GM19467 (cell line): ENCODE measurements around the gene RYR3.

Source experiments
- ATAC-seq: cut with Tn5 transposase; IDR thresholded peaks from one replicate; pipeline ENCODE4 v1.9.1; 2021; ENCODE audit warnings: mild to moderate bottlenecking, moderate library complexity; ENCODE audit not compliant: unreplicated experiment

RYR3 gene

GRCh38 chr15:33310481-33311311, at the start of gene RYR3:
RYR3 (plus strand) TSS chr15:33310967; CDS start chr15:33311046, 79 bp downstream.
- ATAC-seq = no peak

DNA sequence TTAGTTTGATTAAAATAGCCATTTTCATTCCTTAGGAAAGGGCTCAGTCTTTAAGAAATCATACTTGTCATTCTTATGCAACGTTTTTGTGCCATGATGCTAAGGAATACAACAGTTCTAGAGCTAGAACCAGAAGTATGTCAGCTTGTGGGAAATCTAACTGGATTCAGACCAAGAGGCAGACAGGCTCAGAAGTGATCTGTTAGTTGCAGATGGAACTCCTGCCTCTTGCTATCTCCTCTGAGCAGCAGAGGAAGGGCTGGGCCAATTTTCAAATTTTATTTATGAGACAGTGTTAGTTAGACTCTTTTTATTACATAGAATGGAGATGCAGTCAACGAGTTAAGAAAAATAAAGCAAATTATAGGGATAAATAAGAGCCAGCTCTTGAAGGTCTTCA, 48.5 kb upstream of the RYR3 start:
- no peak for ATAC-seq

DNA sequence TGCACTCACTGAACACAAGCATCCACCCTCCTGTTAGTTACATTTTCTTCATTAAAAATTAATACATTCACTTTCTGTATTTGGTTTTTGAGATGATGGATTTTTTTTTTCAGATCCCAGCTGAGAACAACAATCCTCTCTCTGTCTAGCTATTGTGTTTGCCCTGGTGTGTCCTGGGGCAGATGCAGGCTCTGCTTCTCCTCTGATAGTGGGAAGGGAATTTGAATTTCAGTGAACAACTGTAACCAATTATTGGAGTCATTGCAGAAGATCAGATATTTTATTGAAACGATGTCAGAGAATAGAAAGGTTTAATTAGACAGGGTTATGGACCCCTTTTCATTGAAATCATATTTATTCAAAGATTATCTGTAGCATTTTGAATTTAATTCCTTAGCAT, 33.1 kb upstream of the RYR3 start:
- no peak for ATAC-seq

DNA sequence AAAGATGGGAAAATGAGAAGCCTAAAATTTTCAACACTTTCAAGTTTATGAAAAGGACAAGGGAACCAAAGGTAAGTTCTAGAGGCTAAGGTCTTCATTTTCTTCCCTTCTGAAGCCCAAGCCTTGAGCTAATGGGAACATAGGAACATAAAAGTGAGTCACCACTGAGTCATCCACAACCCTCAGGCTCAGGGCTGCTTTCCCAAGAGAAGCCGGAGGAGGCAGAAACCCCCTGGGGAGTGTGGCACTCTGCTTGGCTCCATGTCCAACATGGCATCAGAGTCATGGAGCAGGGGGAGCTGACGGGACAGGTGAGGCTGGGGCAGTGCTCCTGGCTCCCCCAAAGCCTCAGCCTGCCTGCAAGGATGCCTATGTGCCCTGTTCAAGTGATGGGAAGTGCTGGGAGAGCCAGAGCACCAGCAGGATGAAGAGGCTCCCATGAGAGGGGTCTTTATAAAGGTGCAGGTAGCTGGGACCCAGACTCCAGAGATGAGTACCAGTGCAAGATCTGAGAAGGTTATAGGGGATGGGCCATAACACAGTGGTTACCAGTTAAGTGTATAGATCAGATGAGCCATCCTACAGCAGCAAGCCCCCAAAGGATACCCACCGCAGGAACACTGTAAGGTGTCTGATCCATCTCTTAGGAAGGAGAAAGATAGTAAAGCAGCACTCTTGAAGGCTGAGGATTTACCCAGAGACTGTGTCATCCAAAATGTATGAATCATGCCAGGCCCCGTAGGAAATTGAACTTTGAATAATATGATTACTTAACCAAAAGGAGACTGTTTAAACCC, 31.8 kb upstream of the RYR3 start:
- ATAC-seq = no peak

- ATAC-seq = no peak
Observed at GRCh38 chr15:33279613-33280205, 31.1 kb upstream of the RYR3 start.

GRCh38 chr15:33282226-33283020, 28.3 kb upstream of the RYR3 start:
- ATAC-seq = no peak

DNA sequence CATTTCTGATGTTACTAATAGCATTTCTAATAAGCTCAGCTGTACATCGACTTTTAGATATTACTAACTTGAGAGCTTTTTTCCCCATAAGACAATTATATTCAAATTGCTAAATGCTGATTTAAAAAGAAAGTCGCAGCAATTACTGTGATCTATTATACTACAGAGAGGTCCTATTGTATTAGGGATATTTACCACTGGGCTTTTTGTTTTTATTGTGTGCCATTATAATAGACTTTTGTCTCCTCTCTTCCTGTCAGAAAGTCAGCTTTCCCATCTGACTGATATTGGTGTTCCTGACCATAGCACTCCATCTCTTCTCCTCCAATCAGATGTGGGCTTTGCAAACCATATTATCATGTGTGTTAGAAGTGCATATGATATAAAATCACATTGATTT, 27.2 kb upstream of the RYR3 start:
- no peak for ATAC-seq

- no peak for ATAC-seq
Observed at GRCh38 chr15:33284336-33284735, 26.4 kb upstream of the RYR3 start.

GRCh38 chr15:33292717-33293307, 18.0 kb upstream of the RYR3 start:
- no peak for ATAC-seq

- no peak for ATAC-seq
Observed at GRCh38 chr15:33293713-33294334, 16.9 kb upstream of the RYR3 start.

DNA sequence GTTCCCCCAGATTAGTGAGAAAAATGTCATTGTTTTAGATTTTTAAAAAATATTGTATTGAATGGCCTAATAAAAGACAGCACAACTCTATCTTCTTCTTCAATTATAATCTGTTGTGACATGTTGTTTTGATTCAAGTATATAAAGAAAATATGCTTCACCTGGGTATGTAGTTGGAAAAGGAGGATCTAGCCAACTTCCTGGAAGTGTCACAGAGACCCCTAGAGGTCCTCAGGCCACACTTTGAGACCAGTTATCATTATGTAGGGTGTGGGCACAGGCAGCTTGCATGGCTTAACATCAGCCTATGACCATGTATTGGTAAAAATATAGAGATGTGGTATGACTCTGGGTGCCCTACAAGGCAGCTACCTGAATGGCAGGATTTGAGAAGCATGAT, 14.7 kb upstream of the RYR3 start:
- no peak for ATAC-seq

DNA sequence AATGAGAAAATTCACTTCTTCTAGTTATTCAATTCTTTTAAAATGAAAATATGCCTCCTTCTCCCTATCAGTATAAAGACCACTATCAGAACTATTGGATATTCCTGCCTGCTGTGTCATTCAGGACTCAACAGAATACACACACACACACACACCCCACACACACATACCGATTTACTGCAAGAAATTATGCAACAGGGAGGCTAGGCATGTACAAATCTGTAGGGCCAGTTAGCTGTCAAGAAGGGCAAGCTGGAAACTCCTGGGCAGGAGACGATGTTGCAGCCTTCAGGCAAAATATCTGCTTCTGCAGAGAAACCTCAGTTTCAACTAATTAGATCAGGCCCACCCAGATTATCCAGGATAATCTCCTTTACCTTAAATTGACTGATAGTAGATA, 13.9 kb upstream of the RYR3 start:
- no peak for ATAC-seq

- ATAC-seq = no peak
Observed at GRCh38 chr15:33298631-33299030, 12.1 kb upstream of the RYR3 start.

DNA sequence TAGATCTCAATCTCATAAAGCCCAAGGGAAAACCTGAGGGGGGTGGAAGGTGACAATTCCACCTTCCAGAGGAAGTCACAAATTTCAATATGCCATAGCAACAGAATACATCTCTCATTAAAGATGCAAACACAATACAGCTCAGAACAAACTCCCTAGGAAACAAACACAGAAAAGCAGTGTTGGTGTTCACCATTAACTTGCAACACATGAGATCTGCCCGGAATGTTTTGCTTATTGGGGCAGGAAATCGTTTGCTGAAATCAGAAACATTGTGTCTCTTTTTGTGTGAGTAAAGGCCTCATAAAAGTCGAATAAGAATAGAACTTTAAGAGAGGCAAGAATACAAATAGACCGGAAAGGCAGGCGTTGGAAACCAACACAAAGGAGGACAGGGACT, 5.8 kb upstream of the RYR3 start:
- no peak for ATAC-seq

DNA sequence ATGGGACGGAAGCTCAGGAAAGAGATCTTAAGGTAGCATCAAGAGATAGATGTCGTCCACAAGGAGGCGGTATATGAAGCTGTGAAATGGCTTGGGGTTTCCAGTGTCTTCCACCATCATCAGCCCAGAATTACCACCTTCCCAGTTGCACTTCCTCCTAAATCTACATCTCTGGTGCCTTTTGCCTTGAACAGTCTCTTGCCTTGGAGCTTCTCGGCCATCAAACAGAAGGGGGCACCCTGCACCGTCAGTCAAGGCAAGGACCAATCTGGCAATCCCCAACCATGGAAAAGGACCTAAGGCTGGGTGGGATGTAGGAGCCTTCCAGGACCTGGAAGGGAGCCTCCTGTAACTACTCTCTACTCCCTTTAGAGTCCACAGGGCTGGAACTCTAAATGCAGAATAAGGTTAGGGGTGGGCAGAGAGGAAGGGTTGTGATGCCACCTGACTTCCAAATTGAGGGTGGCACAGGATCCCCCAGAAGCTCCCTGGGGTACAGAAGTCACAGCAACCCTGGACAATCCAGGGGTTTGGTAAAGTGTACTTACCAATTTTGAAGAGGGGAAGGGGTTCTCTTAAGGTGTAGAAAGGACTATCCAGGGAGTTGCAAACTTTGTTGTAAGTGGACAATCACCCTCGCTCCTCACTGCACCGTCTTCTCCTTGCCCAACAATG, 1.0 kb upstream of the RYR3 start:
- no peak for ATAC-seq

DNA sequence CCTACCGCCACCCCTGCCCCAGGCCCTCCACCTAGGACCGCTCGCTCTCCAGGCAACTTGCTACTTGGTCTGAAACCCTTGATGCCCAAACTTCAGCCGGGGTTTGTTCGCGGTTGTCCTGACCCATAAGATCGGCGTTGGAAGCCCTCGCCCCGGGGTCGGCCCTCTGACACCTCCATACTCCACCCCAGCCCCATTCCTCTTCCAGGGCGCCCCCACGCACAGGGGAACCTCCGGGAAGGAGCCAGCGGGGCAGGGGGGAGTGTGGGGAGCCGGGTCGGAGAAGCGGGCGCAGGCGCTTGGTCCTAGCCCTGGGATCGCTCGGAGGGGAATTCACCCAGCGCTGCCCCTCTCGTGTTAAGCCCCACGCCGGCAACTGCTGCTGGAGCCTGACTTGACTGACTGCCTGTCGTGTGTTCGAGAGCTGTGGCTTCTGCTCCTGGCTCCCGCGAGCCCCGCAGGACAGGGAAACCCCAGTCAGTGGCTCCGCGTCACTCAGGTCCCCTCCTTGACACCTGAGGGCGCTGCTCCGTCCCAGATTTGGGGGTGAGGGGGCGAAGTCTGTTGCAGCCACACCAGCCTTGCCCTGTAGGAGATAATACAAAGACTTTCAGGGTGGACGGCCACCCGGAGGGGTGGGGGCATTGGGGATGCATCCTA, 675 bp downstream of the RYR3 start:
- ATAC-seq = no peak

DNA sequence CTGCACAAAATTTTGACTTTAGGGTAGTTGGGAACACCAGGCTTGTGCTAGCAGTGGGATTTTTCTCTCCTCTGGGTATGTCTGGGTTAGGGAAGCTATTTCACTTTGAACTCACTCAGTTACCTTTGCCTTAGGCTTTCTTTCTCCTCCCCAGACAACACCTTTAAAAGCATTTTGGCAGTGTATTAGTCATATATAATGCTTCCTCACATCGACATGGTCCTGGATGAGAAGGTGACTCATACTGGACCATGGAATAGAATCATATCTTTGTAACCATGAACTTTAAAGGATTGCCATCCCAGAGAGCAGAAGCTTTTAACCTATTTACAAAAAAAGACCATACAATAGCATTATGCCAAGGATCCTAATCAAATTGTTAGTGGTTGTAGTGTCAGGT, 2.7 kb downstream of the RYR3 start:
- ATAC-seq = no peak

GRCh38 chr15:33314069-33314468, 3.3 kb downstream of the RYR3 start:
- ATAC-seq = no peak

GRCh38 chr15:33315044-33315443, 4.3 kb downstream of the RYR3 start:
- no peak for ATAC-seq
